ENCODE measurements around the gene COL12A1. TPM values are rescaled to one million over a fixed set of nuclear protein-coding genes. Genes with fewer than 3 reads are reported as not detected.

Gene COL12A1
- total and polyA plus RNA-seq, 9 of the 15 experiments (the other 6 are each of a cell fraction or from before 2014, with no cell fraction given) = 0.11 TPM; not detected in 8

DNA sequence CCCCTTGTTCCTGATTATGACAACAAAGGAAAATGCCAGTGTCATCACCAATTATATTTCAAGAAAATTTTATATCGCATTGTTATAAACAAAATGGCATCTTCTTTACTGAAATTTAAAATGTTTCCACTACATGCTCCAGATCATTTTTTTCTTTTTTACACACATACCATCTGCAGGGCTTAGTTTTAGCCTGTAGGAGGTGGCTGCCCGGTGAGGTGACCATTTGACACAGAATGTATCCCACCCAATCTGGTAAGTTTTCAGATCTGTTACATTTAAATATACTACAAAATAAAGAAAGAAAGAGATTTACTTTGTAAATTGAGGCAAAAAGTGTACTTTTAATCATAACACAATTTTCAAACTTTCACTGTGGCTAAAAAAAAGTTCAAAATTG, 81.8 kb downstream of the COL12A1 start:
- no peaks in the 10 kb centered on the region for H3K4me1 ChIP-seq (replicated peaks in 1 of 2; ENCODE audit: control insufficient read depth in 2 of 2, insufficient read depth in 2 of 2, low read length in 2 of 2)
- DNase-seq (ENCODE audit: extremely low read depth in 1 of 4, low spot score in 3 of 4) (no peak), FAIRE-seq (no peak), ATAC-seq (no peak)
- BruUV-seq (replicated peaks) = no TSS peak
- H3K9ac ChIP-seq (ENCODE audit: insufficient read depth in 1 of 2, low read depth in 2 of 2, low read length in 2 of 2) = no peak overlapping the region
- WGBS (ENCODE audit: insufficient coverage, low coverage, missing lambda C conversion rate) = 0% methylated on average over 2 of the region's 2 CpGs
- no peaks in the 10 kb centered on the region for H3K27me3 ChIP-seq (ENCODE audit: control insufficient read depth in 2 of 2, insufficient read depth in 2 of 2, low read length in 2 of 2)
- H3K4me3 ChIP-seq = no peak overlapping the region
- no peaks in the 10 kb centered on the region for H3K79me2 ChIP-seq (ENCODE audit: control insufficient read depth, insufficient read depth, low read length)
- no peak overlapping the region for H3K27ac ChIP-seq (ENCODE audit: extremely low read depth, low read depth, low read length)
- H2AFZ ChIP-seq (ENCODE audit: low read depth, low read length) = no peak overlapping the region
- H3K36me3 ChIP-seq (ENCODE audit: control insufficient read depth, insufficient read depth, low read length) = no peaks in the 10 kb centered on the region
- ChIA-PET CTCF (ENCODE audit: low intra/inter-chr PET ratio) (no interaction called here), POLR2A (no interaction called here)
- H3K9me1 ChIP-seq (ENCODE audit: control insufficient read depth, insufficient read depth, low read length) = no peaks in the 10 kb centered on the region
- intact Hi-C loops (cut with micrococcal nuclease) = no loop called here
- no peak overlapping the region for H3K4me2 ChIP-seq (ENCODE audit: insufficient read depth, low read length)
- H3K9me3 ChIP-seq (replicated peaks; ENCODE audit: control insufficient read depth, insufficient read depth, low read depth, low read length) = no peaks in the 10 kb centered on the region
- in situ Hi-C loops (cut with MboI) = no loop called here
- no peaks in the 10 kb centered on the region for H4K20me1 ChIP-seq (replicated peaks; ENCODE audit: control insufficient read depth, insufficient read depth, low read length)
- no peak for TF ChIP-seq CHD2 (IDR thresholded peaks at IDR 0.05; ENCODE audit: low read depth, low read length)
- TF ChIP-seq ZNF140 (CRISPR knock-in tag; IDR thresholded peaks at IDR 0.05) = no peak
- no peak for TF ChIP-seq BRF2 (IDR thresholded peaks at IDR 0.05; ENCODE audit: borderline replicate concordance, insufficient read depth, insufficient read length)
- TF ChIP-seq TCF3 (CRISPR knock-in tag; IDR thresholded peaks at IDR 0.05) = no peak
- no peak for TF ChIP-seq ZNF318 (IDR thresholded peaks at IDR 0.05; ENCODE audit: borderline replicate concordance in 1 of 2, low read depth in 1 of 2)
- no peak for TF ChIP-seq ELF4 (CRISPR knock-in tag; IDR thresholded peaks at IDR 0.05)
- TF ChIP-seq SRSF9 (IDR thresholded peaks at IDR 0.05; ENCODE audit: borderline replicate concordance, low read depth, low read length) = no peak
- TF ChIP-seq, protein P1, sequence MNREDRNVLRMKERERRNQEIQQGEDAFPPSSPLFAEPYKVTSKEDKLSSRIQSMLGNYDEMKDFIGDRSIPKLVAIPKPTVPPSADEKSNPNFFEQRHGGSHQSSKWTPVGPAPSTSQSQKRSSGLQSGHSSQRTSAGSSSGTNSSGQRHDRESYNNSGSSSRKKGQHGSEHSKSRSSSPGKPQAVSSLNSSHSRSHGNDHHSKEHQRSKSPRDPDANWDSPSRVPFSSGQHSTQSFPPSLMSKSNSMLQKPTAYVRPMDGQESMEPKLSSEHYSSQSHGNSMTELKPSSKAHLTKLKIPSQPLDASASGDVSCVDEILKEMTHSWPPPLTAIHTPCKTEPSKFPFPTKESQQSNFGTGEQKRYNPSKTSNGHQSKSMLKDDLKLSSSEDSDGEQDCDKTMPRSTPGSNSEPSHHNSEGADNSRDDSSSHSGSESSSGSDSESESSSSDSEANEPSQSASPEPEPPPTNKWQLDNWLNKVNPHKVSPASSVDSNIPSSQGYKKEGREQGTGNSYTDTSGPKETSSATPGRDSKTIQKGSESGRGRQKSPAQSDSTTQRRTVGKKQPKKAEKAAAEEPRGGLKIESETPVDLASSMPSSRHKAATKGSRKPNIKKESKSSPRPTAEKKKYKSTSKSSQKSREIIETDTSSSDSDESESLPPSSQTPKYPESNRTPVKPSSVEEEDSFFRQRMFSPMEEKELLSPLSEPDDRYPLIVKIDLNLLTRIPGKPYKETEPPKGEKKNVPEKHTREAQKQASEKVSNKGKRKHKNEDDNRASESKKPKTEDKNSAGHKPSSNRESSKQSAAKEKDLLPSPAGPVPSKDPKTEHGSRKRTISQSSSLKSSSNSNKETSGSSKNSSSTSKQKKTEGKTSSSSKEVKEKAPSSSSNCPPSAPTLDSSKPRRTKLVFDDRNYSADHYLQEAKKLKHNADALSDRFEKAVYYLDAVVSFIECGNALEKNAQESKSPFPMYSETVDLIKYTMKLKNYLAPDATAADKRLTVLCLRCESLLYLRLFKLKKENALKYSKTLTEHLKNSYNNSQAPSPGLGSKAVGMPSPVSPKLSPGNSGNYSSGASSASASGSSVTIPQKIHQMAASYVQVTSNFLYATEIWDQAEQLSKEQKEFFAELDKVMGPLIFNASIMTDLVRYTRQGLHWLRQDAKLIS (CRISPR knock-in tag; IDR thresholded peaks at IDR 0.05) = no peak
- no peak for TF ChIP-seq GATA2 (CRISPR knock-in tag; IDR thresholded peaks at IDR 0.05)

Measured in K562 (cell line).